OCI-LY1 (cell line): ENCODE measurements around the gene YIPF3.

ENCODE experiments used
- CTCF ChIP-seq: fragments of 200-600 bp; sonication (generic), shearing (Covaris generic); IDR thresholded peaks from 2 replicates; pipeline ENCODE4 v1.5.1; 2017; ENCODE audit warnings: mild to moderate bottlenecking, antibody characterized with exemption, low read length, moderate library complexity, mixed read lengths
- EZH2 ChIP-seq: fragments of 200-600 bp; sonication (generic), shearing (Covaris generic); IDR thresholded peaks from 2 replicates; pipeline ENCODE4 v1.8.0; 2017; ENCODE audit warnings: borderline replicate concordance, mixed run types, mild to moderate bottlenecking, antibody characterized with exemption, low read length, moderate library complexity, mixed read lengths

GRCh38 chr6:43524483-43524961 lies 7.8 kb upstream of the YIPF3 start:
- TF ChIP-seq CTCF (no peak), EZH2 (no peak)
